ENCODE data around the gene DBX2.

DNA sequence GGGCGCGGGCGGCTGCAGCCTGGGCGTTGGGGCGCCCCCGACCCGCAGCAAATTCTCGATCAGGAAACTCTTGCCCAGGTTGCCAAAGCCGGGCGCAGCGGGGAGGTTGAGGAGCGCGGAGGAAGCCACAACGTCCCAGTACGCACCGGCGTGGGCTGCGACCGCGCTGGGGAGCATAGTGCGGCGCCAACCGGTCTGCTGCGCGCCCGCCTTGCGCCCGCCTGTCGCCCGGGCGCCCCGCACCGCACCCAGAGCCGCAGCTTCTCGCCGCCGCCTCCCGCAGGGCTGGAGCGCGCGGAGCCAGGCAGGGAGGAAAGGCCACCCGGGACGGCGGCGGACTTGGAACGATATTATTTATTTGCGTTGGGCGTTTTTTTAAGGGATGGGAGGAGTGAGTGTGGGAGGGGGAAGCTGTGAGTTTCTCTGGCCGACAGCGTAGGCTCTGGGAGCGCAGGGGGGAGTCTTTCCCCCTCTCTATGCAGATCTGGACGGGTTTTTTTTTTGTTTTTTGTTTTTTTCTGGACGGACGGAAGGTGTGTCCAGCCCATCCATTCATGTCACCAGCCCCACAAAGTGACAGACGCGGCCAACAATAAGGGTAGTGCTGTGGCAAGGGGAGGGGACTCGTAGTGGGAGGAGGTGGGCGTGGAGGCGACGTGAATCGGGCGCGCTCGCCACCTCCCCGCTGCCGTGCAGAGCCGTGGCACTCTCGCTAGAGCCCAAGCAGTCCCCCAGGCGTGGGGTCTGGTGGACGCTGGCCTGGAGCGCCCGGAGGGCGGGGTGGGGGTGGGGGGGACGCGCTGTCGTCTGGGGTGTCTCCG is at the start of gene DBX2:
- TF ChIP-seq, protein P1, sequence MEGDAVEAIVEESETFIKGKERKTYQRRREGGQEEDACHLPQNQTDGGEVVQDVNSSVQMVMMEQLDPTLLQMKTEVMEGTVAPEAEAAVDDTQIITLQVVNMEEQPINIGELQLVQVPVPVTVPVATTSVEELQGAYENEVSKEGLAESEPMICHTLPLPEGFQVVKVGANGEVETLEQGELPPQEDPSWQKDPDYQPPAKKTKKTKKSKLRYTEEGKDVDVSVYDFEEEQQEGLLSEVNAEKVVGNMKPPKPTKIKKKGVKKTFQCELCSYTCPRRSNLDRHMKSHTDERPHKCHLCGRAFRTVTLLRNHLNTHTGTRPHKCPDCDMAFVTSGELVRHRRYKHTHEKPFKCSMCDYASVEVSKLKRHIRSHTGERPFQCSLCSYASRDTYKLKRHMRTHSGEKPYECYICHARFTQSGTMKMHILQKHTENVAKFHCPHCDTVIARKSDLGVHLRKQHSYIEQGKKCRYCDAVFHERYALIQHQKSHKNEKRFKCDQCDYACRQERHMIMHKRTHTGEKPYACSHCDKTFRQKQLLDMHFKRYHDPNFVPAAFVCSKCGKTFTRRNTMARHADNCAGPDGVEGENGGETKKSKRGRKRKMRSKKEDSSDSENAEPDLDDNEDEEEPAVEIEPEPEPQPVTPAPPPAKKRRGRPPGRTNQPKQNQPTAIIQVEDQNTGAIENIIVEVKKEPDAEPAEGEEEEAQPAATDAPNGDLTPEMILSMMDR (IDR thresholded peaks at IDR 0.05): no peak
- TF ChIP-seq EP300 (IDR thresholded peaks at IDR 0.05): no peak
- no peak for TF ChIP-seq POLR2AphosphoS5 (IDR thresholded peaks at IDR 0.05)
- TF ChIP-seq POLR2A (IDR thresholded peaks at IDR 0.05): no peak

Measured in upper lobe of left lung (tissue), 4 donors.